B cell (primary cell): ENCODE results near the gene HMX3. TPM values are rescaled to one million over a fixed set of nuclear protein-coding genes. Genes with fewer than 3 reads are reported as not detected.

Source experiments
- ATAC-seq: fragments of 200-7000 bp; cut with Tn5 transposase; one replicate; pipeline ENCODE4 v1.10.0; 2021; ENCODE audit warnings: low read depth, mild to moderate bottlenecking, moderate number of reproducible peaks, moderate library complexity
- CTCF ChIA-PET: fragments of 350-600 bp; sonication (Branson Sonifier 250); formaldehyde crosslinking; loops from one replicate; lab custom pipeline; 2021; ENCODE audit warnings: antibody characterized with exemption, inconsistent platforms; lab: Charles Lee
- POLR2A ChIA-PET: fragments of 350-600 bp; sonication (Branson Sonifier 250); formaldehyde crosslinking; loops from one replicate; lab custom pipeline; 2021; ENCODE audit warnings: antibody characterized with exemption; lab: Charles Lee
- DNase-seq: peaks from one replicate; pipeline ENCODE4 v3.0.0; 2013
- H2AFZ ChIP-seq: 2 replicates; pipeline ENCODE4 v1.6.1; 2012; ENCODE audit warnings: mild to moderate bottlenecking, low read depth, low read length; ENCODE audit not compliant: insufficient read depth, poor library complexity, severe bottlenecking
- H3K27ac ChIP-seq, 2 donors: 1 replicate in 1 of 2; 2 replicates in 1 of 2; pipeline ENCODE4 v1.5.1; 2012 to 2013; ENCODE audit warnings: low read length in 2 of 2, mild to moderate bottlenecking in 2 of 2, moderate library complexity in 1 of 2
- H3K27me3 ChIP-seq, 4 experiments: fragments of 200-600 bp in 1 of 4; sonication (generic) in 1 of 4; replicated peaks in 1 of 4; 1 replicate in 2 of 4; 2 replicates in 2 of 4; pipeline versions ENCODE4 v1.6.1 to v1.7.0; 2013 to 2016; ENCODE audit warnings: low read length in 3 of 4, mild to moderate bottlenecking in 2 of 4, mixed read lengths in 1 of 4, moderate library complexity in 1 of 4; ENCODE audit not compliant: insufficient read depth in 4 of 4, control insufficient read depth in 3 of 4; ENCODE audit errors: control extremely low read depth in 1 of 4
- H3K36me3 ChIP-seq, 2 experiments: replicated peaks in 1 of 2; 1 replicate in 1 of 2; 2 replicates in 1 of 2; pipeline versions ENCODE4 v1.6.1 to v1.7.1; 2013; ENCODE audit warnings: low read length in 1 of 2; ENCODE audit not compliant: insufficient read depth in 2 of 2, control insufficient read depth in 1 of 2; ENCODE audit errors: control extremely low read depth in 1 of 2, extremely low read depth in 1 of 2
- H3K4me1 ChIP-seq, 2 donors: fragments of 200-600 bp in 1 of 2; sonication (generic) in 1 of 2; 1 replicate in 1 of 2; 2 replicates in 1 of 2; pipeline versions ENCODE4 v1.5.1 to v1.6.1; 2013 to 2017; ENCODE audit warnings: low read length in 2 of 2; ENCODE audit not compliant: control insufficient read depth in 2 of 2, insufficient read depth in 2 of 2
- H3K4me2 ChIP-seq: replicated peaks from 2 replicates; pipeline ENCODE3; 2012; ENCODE audit warnings: mild to moderate bottlenecking, low read depth, low read length; ENCODE audit not compliant: poor library complexity, severe bottlenecking
- H3K4me3 ChIP-seq, 5 experiments: fragments of 200-600 bp in 1 of 5; sonication (generic) in 1 of 5; 1 replicate in 3 of 5; 2 replicates in 2 of 5; pipeline versions ENCODE4 v1.5.1 to v1.7.0; 2011 to 2016; ENCODE audit warnings: low read length in 4 of 5, mild to moderate bottlenecking in 4 of 5, low read depth in 2 of 5, control low read depth in 1 of 5, moderate library complexity in 1 of 5; ENCODE audit not compliant: insufficient read depth in 1 of 5; ENCODE audit errors: control extremely low read depth in 1 of 5, extremely low read depth in 1 of 5
- H3K79me2 ChIP-seq: fragments of 200-600 bp; sonication (generic); one replicate; pipeline ENCODE4 v1.6.0; 2016; ENCODE audit warnings: low read length; ENCODE audit not compliant: control insufficient read depth, insufficient read depth
- H3K9ac ChIP-seq: fragments of 200-600 bp; sonication (generic); 2 replicates; pipeline ENCODE4 v1.6.1; 2017; ENCODE audit warnings: mild to moderate bottlenecking, low read length, moderate library complexity
- H3K9me3 ChIP-seq, 3 donors: one replicate each; pipeline versions ENCODE4 v1.6.1 to v1.7.1; 2013; ENCODE audit warnings: low read length in 2 of 3; ENCODE audit not compliant: control insufficient read depth in 2 of 3, insufficient read depth in 1 of 3; ENCODE audit errors: control extremely low read depth in 1 of 3
- H4K20me1 ChIP-seq: 2 replicates; pipeline ENCODE4 v1.6.0; 2012; ENCODE audit warnings: mild to moderate bottlenecking, low read length; ENCODE audit not compliant: insufficient read depth, control insufficient read depth, poor library complexity, severe bottlenecking
- H3K27ac Mint-ChIP-seq: one replicate; pipeline ENCODE4 v1.8.0; 2021; ENCODE audit warnings: mixed read lengths
- H3K27me3 Mint-ChIP-seq: one replicate; pipeline ENCODE4 v1.8.0; 2021; ENCODE audit warnings: mixed read lengths
- H3K4me1 Mint-ChIP-seq: one replicate; pipeline ENCODE4 v1.8.0; 2021; ENCODE audit warnings: mixed read lengths
- H3K4me3 Mint-ChIP-seq: one replicate; pipeline ENCODE4 v1.8.0; 2021; ENCODE audit warnings: mixed read lengths
- H3K9me3 Mint-ChIP-seq: one replicate; pipeline ENCODE4 v1.8.0; 2022; ENCODE audit warnings: mixed read lengths; ENCODE audit not compliant: insufficient read depth
- CTCF ChIP-seq: fragments of 200-600 bp; IDR thresholded peaks from one replicate; pipeline ENCODE4 v1.8.0; 2022; ENCODE audit warnings: antibody characterized with exemption, mild to moderate bottlenecking
- EZH2 ChIP-seq: IDR thresholded peaks from 2 replicates; pipeline ENCODE4 v1.6.1; 2012; ENCODE audit warnings: borderline replicate concordance, low read depth, mild to moderate bottlenecking, moderate library complexity, low read length; ENCODE audit not compliant: insufficient read depth, poor library complexity, severe bottlenecking
- WGBS: methylation state at CpG from one replicate; pipeline ENCODE4 v1.1.5; 2013; ENCODE audit warnings: missing lambda C conversion rate; ENCODE audit not compliant: insufficient coverage; 5-methylcytosine and 5-hydroxymethylcytosine counted together
- intact Hi-C: fragments of 100-400 bp; cut with micrococcal nuclease; formaldehyde crosslinking; loops from one replicate; pipeline ENCODE4 v1.10.0; 2022
- polyA plus RNA-seq: library from polyadenylated mRNA; depleted of rRNA; stranded (reverse); fragments of >200 nt; gene quantifications from 2 replicates; pipeline ENCODE4 v1.2.3, GENCODE V29; 2012
- total RNA-seq, 2 donors: library from RNA; stranded (reverse); fragments of 120-200 nt in 1 of 2; gene quantifications; 1 replicate in 1 of 2; 2 replicates in 1 of 2; pipeline versions ENCODE4 v1.2.3 to v1.2.4, GENCODE V29; 2013 to 2022

HMX3 gene
- total and polyA plus RNA-seq, 2 donors (not counting 1 experiment from before 2014, with no cell fraction given): not detected

GRCh38 chr10:123109466-123109865 is 26.3 kb upstream of the HMX3 start:
- Mint-ChIP-seq H3K4me1 (no peaks in the 10 kb centered on the region), H3K27ac (no peak overlapping the region), H3K27me3 (peaks cover 41% of the 10 kb centered on the region), H3K4me3 (no peak overlapping the region), H3K9me3 (no peaks in the 10 kb centered on the region)
- CTCF ChIA-PET: no interaction called here
- Histone ChIP-seq H3K79me2 (no peaks in the 10 kb centered on the region), H3K9ac (no peak overlapping the region), H3K4me1 (no peaks in the 10 kb centered on the region), H3K9me3 (no peaks in the 10 kb centered on the region), H3K4me3 (no peak overlapping the region), H3K4me2 (no peak overlapping the region), H3K27ac (no peak overlapping the region), H3K36me3 (no peaks in the 10 kb centered on the region), H3K27me3 (peaks cover 0 to 11% (median 0%) of the 10 kb centered on the region in 4 experiments), H4K20me1 (no peaks in the 10 kb centered on the region), H2AFZ (no peak overlapping the region)
- ATAC-seq: no peak
- TF ChIP-seq EZH2 (no peak), CTCF (no peak)
- WGBS: 76% methylated on average over 7 of the region's 7 CpGs
- no peak for DNase-seq
- POLR2A ChIA-PET: no interaction called here
- intact Hi-C loops: no loop called here

GRCh38 chr10:123117644-123118417 is 17.9 kb upstream of the HMX3 start:
- Mint-ChIP-seq H3K4me1 (no peaks in the 10 kb centered on the region), H3K9me3 (no peaks in the 10 kb centered on the region), H3K27me3 (peaks cover 51% of the 10 kb centered on the region), H3K27ac (no peak overlapping the region), H3K4me3 (no peak overlapping the region)
- POLR2A ChIA-PET: no interaction called here
- no peak for DNase-seq
- 15% methylated on average over 21 of the region's 26 CpGs for WGBS
- CTCF ChIA-PET: no interaction called here
- H4K20me1 ChIP-seq: no peaks in the 10 kb centered on the region
- no peak for ATAC-seq
- no peak overlapping the region for H3K4me2 ChIP-seq
- no peaks in the 10 kb centered on the region for H3K79me2 ChIP-seq
- H3K27ac ChIP-seq: no peak overlapping the region
- no peak overlapping the region for H3K4me3 ChIP-seq
- no peak for TF ChIP-seq EZH2
- no peak for TF ChIP-seq CTCF
- no peaks in the 10 kb centered on the region for H3K4me1 ChIP-seq
- no peak overlapping the region for H2AFZ ChIP-seq
- H3K27me3 ChIP-seq: peaks cover 0 to 30% (median 17%) of the 10 kb centered on the region in 4 experiments
- intact Hi-C loops: no loop called here
- peaks cover 0 to 4% (median 0%) of the 10 kb centered on the region in 3 donors for H3K9me3 ChIP-seq
- H3K36me3 ChIP-seq: no peaks in the 10 kb centered on the region
- H3K9ac ChIP-seq: no peak overlapping the region
